Body of pancreas (tissue), 4 donors: Measurements from ENCODE around the gene TTC9B. TPM values are rescaled to one million over a fixed set of nuclear protein-coding genes. Genes with fewer than 3 reads are reported as not detected.

Experiments used
- ATAC-seq: fragments of 150-250 bp; one replicate; pipeline ENCODE4 v1.9.1; 2016
- DNase-seq, 4 donors: peaks; one replicate each; pipeline ENCODE4 v3.0.0-alpha.2; 2019
- H3K27ac ChIP-seq, 4 donors: fragments of 200-600 bp; sonication (generic); 1 replicate in 3 of 4; 2 replicates in 1 of 4; pipeline versions ENCODE4 v1.5.1 to v1.6.1; 2016 to 2019; ENCODE audit warnings: mild to moderate bottlenecking in 1 of 4, mixed read lengths in 1 of 4, moderate library complexity in 1 of 4
- H3K27me3 ChIP-seq, 2 donors: fragments of 200-600 bp; sonication (generic); one replicate each; pipeline ENCODE4 v1.6.0; 2016; ENCODE audit warnings: mild to moderate bottlenecking in 1 of 2
- H3K36me3 ChIP-seq, 2 donors: fragments of 200-600 bp; sonication (generic); replicated peaks in 1 of 2; 2 replicates each; pipeline ENCODE4 v1.5.1; 2016; ENCODE audit warnings: low read depth in 2 of 2; ENCODE audit not compliant: insufficient read depth in 1 of 2
- H3K4me1 ChIP-seq: fragments of 200-600 bp; sonication (generic); one replicate; pipeline ENCODE4 v1.6.0; 2016
- H3K4me3 ChIP-seq, 2 donors: fragments of 200-600 bp; sonication (generic); 1 replicate in 1 of 2; 2 replicates in 1 of 2; pipeline ENCODE4 v1.5.1; 2016 to 2019
- H3K9me3 ChIP-seq, 3 donors: fragments of 200-600 bp; sonication (generic); 1 replicate in 2 of 3; 2 replicates in 1 of 3; pipeline ENCODE4 v1.5.1; 2016
- POLR2A ChIP-seq, 3 donors: fragments of 450-650 bp; IDR thresholded peaks; one replicate each; pipeline ENCODE4 v1.6.1; 2016; ENCODE audit warnings: antibody characterized with exemption in 3 of 3, mild to moderate bottlenecking in 2 of 3
- WGBS, 2 donors: methylation state at CpG; one replicate each; pipeline ENCODE4 v1.1.5; 2017; 5-methylcytosine and 5-hydroxymethylcytosine counted together
- intact Hi-C: fragments of 100-400 bp; cut with DNase I; formaldehyde crosslinking; loops from one replicate; pipeline ENCODE4 v1.15.1; 2023
- total RNA-seq, 2 donors: library from RNA; depleted of rRNA; stranded (reverse); fragments of >200 nt; gene quantifications; one replicate each; pipeline ENCODE4 v1.1.0, GENCODE V29; 2016
- TF ChIP-seq, protein P1 (sequence below), 7 experiments: fragments of 450-650 bp in 4 of 7; fragments of 200-600 bp in 3 of 7; sonication (generic) in 3 of 7; IDR thresholded peaks; one replicate each; pipeline ENCODE4 v1.5.1; 2016 to 2019; ENCODE audit warnings: antibody characterized with exemption in 7 of 7

Gene TTC9B
- total RNA-seq, 2 donors from 2014 or later: not detected

DNA sequence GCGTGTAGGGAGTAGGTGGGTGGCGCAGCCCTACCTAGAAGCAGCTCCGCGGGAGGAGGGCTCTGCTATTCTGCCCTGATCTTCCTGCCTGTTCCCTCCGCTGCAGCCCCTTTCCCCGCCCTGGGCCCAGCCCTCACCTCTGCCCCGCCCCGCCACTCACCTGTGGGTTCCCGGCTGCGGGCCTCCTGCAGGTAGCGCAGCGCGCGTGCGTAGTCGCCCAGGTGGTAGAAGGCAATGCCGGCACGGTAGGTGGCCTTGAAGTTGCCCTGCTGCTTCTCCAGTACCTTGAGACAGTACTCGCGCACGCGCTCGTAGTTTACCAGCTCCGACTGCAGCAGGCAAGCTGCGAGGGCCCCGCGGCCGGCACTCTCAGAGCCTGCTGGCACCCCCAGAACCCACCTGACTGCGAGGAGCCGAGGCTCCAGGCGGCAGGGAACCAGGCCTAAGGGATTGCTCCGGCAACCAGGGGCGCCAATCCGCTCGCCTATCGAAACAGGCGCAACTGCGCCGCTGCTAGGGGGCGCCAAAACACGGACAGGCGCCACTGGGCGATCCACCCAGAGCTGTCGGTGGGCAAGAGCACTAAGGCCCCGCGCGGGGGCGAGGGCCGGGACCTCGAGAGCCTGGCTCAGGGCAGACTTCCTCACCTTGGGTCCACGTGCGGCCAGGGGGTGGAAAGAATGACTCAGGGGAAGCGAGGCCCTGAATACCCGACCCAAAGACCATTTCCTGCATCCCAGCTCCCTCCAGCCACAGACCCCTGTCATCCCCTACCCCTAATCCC is 965 bp downstream of the TTC9B start:
- intact Hi-C loops: no loop called here
- Histone ChIP-seq H3K27me3 (peaks cover 0 to 9% of the 10 kb centered on the region in 2 donors), H3K4me3 (no peak overlapping the region), H3K36me3 (no peaks in the 10 kb centered on the region), H3K27ac (no peak overlapping the region), H3K4me1 (peaks cover 16% of the 10 kb centered on the region), H3K9me3 (no peaks in the 10 kb centered on the region)
- peak in 1 of 3 donors; percentile 16 for TF ChIP-seq POLR2A (IDR thresholded peaks at IDR 0.05)
- TF ChIP-seq, protein P1, sequence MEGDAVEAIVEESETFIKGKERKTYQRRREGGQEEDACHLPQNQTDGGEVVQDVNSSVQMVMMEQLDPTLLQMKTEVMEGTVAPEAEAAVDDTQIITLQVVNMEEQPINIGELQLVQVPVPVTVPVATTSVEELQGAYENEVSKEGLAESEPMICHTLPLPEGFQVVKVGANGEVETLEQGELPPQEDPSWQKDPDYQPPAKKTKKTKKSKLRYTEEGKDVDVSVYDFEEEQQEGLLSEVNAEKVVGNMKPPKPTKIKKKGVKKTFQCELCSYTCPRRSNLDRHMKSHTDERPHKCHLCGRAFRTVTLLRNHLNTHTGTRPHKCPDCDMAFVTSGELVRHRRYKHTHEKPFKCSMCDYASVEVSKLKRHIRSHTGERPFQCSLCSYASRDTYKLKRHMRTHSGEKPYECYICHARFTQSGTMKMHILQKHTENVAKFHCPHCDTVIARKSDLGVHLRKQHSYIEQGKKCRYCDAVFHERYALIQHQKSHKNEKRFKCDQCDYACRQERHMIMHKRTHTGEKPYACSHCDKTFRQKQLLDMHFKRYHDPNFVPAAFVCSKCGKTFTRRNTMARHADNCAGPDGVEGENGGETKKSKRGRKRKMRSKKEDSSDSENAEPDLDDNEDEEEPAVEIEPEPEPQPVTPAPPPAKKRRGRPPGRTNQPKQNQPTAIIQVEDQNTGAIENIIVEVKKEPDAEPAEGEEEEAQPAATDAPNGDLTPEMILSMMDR (IDR thresholded peaks at IDR 0.05): peak in 5 of 7 experiments; percentile 22 to 55 (median 48)
- WGBS, 2 donors: 6 to 7% methylated on average over 12 to 54 of the region's 54 CpGs
- ATAC-seq: peak; percentile 60
- peak; percentile 78 to 92 (median 86) for DNase-seq

- ATAC-seq (no peak), DNase-seq (no peak)
- peak in 1 of 3 donors; percentile 2 for TF ChIP-seq POLR2A (IDR thresholded peaks at IDR 0.05)
- TF ChIP-seq, protein P1 (IDR thresholded peaks at IDR 0.05): no peak
- peaks cover 16% of the 10 kb centered on the region for H3K4me1 ChIP-seq
- intact Hi-C loops: no loop called here
- 12% methylated on average over 9 of the region's 9 CpGs for WGBS, 2 donors
- H3K4me3 ChIP-seq: no peak overlapping the region
- H3K27me3 ChIP-seq: peaks cover 0 to 9% of the 10 kb centered on the region in 2 donors
- H3K36me3 ChIP-seq: no peaks in the 10 kb centered on the region
- H3K9me3 ChIP-seq: no peaks in the 10 kb centered on the region
- no peak overlapping the region for H3K27ac ChIP-seq
These were observed 1.5 kb downstream of the TTC9B start for GRCh38 chr19:40216777-40217026.

- H3K4me3 ChIP-seq: no peak overlapping the region
- DNase-seq (no peak), ATAC-seq (no peak)
- H3K9me3 ChIP-seq: no peaks in the 10 kb centered on the region
- WGBS, 2 donors: 31 to 36% methylated on average over 16 to 23 of the region's 23 CpGs
- H3K27me3 ChIP-seq: peaks cover 0 to 9% of the 10 kb centered on the region in 2 donors
- no peaks in the 10 kb centered on the region for H3K36me3 ChIP-seq
- TF ChIP-seq POLR2A (IDR thresholded peaks at IDR 0.05): no peak
- TF ChIP-seq, protein P1 (IDR thresholded peaks at IDR 0.05): no peak
- peaks cover 16% of the 10 kb centered on the region for H3K4me1 ChIP-seq
- no peak overlapping the region for H3K27ac ChIP-seq
- intact Hi-C loops: no loop called here
These were observed 2.0 kb downstream of the TTC9B start for GRCh38 chr19:40216013-40216776.

- peaks cover 16% of the 10 kb centered on the region for H3K4me1 ChIP-seq
- TF ChIP-seq, protein P1 (IDR thresholded peaks at IDR 0.05): no peak
- no peak for TF ChIP-seq POLR2A (IDR thresholded peaks at IDR 0.05)
- H3K36me3 ChIP-seq: no peaks in the 10 kb centered on the region
- ATAC-seq: no peak
- peaks cover 0 to 9% of the 10 kb centered on the region in 2 donors for H3K27me3 ChIP-seq
- H3K4me3 ChIP-seq: no peak overlapping the region
- DNase-seq: no peak
- no peak overlapping the region for H3K27ac ChIP-seq
- H3K9me3 ChIP-seq: no peaks in the 10 kb centered on the region
- WGBS, 2 donors: 59 to 74% methylated on average over 7 to 17 of the region's 22 CpGs
- intact Hi-C loops: no loop called here
These were observed 3.2 kb downstream of the TTC9B start for GRCh38 chr19:40214936-40215335.
